RKO (cell line): ENCODE measurements around the gene RER1.

Source experiments
- DNase-seq: peaks from one replicate; pipeline ENCODE4 v3.0.0-alpha.2; 2016; ENCODE audit warnings: low spot score

The RER1 gene

GRCh38 chr1:2353551-2354438 lies 37.8 kb upstream of the RER1 start:
- no peak for DNase-seq

GRCh38 chr1:2354511-2355372 lies 36.9 kb upstream of the RER1 start:
- no peak for DNase-seq

- no peak for DNase-seq
These were observed 36.0 kb upstream of the RER1 start for GRCh38 chr1:2355373-2356261.

- no peak for DNase-seq
These were observed 35.2 kb upstream of the RER1 start for GRCh38 chr1:2356401-2356800.

- no peak for DNase-seq
These were observed 34.5 kb upstream of the RER1 start for GRCh38 chr1:2356911-2357845.

- no peak for DNase-seq
These were observed 33.6 kb upstream of the RER1 start for GRCh38 chr1:2358072-2358471.

GRCh38 chr1:2358651-2359640 lies 32.7 kb upstream of the RER1 start:
- no peak for DNase-seq

GRCh38 chr1:2360588-2361364 lies 30.9 kb upstream of the RER1 start:
- DNase-seq = no peak

- DNase-seq = no peak
These were observed 27.7 kb upstream of the RER1 start for GRCh38 chr1:2363847-2364513.

- DNase-seq = no peak
These were observed 23.4 kb upstream of the RER1 start for GRCh38 chr1:2368053-2368744.

GRCh38 chr1:2372551-2373490 lies 18.8 kb upstream of the RER1 start:
- DNase-seq = no peak

- DNase-seq = no peak
These were observed 17.9 kb upstream of the RER1 start for GRCh38 chr1:2373551-2374251.

- DNase-seq = no peak
These were observed 17.1 kb upstream of the RER1 start for GRCh38 chr1:2374252-2375155.

GRCh38 chr1:2375246-2375922 lies 16.3 kb upstream of the RER1 start:
- DNase-seq = no peak
